T-helper 22 cell (primary cell): ENCODE data around the gene PNPLA2.

Experiments
- DNase-seq: peaks from one replicate; pipeline ENCODE4 v3.0.0-alpha.2; 2020; ENCODE audit warnings: low read depth

PNPLA2 gene

DNA sequence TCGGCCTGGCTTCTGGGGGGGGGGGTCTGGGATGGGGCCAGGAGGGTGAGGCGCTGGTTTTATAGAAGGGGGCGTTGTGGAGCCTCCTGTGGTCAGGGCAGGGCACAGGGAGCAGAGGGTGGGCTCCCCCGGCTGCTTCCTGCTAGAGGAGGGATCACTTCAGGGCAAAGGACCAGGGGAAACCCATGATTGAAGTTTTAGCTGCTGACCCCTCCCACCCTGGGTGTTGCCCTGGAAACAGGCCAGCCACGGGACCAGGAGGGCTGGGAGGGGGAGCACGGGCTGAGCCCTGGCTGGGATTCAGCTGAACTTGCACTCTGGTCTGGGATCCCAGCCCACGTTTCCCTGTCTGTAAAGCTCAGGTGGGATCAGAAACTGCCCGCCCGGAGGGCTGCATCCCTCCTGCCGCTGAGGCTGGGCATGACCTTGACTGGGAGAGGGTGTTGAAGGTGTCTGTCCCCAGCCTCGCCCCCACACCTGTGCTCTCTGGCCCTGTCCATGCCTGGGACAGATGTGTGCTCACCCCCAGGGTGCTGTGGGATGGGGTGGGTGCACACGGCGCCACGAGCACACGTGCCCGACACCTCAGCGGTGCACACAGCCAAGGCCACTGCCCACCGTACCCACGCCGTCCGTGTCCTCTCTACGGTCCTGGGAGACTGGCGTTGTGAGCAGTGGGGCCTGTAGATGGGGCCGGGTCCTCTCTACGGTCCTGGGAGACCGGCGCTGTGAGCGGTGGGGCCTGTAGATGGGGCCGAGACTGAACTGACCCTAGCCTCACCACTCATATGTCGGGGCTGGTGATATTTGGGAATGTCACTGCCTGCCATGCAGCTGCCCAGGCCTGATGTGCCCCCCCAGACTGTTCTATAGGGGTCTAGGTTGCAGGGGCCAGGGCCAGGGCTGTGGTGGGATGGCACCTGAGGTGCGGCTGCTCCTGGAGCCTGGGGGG, 26.3 kb downstream of the PNPLA2 start:
- DNase-seq: no peak

DNA sequence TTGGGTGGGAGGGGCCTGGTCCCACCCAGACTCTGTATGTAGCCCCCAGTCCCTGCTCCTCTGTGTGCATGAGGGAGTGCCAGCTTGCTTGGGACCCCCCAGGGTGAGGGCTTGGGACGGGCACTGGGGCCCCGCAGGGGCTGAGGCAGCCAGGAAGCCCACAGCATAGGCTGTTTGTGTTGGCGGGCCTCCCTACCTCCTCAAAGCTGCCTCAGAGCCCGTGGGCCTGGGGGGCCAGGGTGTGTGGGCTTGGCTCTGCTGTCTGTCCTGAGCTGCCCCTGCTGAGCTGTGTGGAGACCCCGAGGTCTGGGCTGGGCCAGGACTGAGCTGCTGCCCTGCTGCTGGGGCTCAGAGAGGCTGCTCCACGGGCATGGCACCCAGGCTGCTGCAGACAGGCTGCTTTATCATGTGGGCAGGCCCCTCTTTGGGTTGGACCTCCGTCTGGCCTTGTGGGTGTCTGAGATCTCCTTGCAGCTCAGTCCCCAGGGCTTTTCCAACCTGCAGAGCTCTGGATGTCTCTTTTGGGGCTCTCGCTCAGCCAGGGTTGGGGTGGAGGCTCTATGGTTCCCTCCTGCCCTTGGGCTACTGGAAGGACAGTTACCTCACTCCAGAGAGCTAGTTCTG, 27.3 kb downstream of the PNPLA2 start:
- no peak for DNase-seq

DNA sequence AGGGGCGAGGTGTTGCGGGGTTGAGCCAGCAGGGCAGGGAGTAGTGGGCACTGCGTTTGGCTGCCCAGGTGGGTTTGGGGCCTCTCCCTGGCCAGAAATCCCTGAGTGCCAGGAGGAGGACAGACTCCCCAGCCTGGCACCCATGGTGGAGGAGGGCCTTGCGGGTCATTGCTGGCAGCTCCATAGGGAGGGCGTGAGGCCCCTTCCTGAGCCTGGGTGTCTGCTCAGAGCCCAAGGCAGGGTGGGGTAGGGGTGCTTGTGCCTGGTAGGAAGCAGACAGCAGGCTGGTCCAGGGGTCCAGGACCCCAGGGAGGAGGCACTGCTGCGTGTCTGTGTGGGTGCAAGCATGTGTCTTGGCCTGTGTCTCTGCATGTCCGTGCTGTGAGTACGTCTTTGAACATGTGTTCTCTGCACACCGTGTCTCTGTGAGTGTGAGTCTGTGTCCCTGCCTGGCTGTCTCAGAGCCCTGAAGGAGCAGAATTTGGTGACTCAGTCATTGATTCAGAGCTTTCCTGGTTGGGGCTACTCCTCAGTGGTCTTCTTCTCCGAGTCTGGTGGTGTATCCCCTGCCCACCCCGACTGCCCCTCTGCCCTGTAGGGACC, 27.9 kb downstream of the PNPLA2 start:
- no peak for DNase-seq

DNA sequence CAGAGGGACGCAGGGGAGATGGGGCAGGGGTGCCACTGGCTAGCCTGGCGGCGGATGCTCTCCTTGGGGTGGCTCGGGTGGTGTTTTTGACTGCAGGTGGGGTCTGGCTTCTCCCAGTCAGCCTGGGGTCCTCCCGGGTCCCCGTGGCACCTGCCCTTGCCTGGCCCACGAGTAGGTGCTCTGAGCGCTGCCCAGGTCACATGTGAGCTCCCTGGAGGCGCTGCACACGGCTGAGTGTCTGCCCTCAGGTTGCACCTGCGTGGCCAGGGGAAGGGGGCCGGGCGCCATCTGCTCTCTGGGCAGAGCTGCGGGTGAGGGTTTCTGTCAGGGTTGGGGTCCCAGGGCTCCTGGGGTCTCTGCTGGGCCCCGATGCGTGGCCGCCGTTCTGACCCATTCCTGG, 29.2 kb downstream of the PNPLA2 start:
- DNase-seq: no peak

DNA sequence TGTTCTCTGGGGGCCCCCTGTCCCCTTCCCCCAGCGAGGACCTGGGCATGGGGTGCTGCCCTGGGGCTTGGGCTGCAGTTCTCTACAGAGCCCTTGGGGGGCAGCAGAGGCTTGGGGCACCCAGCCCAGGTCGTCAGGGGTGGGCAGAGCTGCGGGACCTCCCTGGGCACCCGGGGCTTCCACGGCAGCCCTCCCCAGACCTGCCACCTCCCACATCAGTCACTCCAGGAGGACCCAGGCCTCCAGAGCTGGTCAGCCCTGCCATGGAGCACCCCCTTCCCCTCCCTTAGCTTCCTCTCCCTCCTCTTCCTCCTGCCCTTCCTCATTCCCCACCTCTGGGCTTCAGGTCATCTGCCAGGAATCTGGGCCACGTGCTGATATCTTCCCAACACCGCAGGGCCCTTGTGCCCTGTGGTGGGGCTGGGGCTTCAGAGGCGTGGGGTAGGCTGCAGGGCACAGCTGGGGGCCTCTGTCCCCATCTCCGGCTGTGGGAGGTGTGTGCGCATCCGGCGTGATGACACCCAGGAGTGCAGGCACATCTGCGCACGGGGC, 29.7 kb downstream of the PNPLA2 start:
- DNase-seq: peak; percentile 30

DNA sequence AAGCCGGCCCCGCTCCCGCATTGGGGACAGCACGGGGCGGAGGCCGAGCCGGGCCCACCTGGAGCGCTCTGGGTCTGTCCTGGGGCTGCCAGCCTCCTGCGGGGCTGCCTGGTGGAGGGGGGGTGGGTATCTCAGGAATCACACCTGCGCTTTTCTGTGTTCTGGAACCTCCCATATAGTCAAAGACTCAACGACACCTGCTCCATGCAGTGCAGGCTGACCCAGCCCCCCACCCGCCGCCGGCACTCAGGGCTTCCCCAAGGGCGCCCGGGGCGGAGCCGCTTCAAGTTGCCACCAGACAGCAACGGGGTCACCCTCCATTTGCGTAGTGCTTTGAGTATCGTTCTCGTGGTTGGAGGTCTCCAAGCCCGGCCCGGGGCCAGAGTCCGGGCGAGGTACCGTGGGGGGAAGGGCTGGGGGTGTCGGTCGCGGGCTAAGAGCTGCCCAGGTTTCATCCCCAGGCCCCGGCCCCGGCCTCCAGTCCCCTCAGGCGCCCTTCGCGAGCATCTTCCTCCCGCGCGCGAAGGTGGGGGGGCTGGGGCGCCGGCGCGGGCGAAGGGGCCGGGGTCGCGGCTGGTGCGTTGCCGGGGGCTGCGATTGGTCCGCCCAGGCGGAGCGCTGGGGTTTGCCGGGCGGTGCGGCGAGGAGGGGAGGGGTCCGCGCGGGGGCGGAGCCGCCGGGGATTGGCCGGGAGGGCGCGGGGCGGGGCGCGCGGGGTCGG, 30.6 kb downstream of the PNPLA2 start:
- peak; percentile 29 for DNase-seq

DNA sequence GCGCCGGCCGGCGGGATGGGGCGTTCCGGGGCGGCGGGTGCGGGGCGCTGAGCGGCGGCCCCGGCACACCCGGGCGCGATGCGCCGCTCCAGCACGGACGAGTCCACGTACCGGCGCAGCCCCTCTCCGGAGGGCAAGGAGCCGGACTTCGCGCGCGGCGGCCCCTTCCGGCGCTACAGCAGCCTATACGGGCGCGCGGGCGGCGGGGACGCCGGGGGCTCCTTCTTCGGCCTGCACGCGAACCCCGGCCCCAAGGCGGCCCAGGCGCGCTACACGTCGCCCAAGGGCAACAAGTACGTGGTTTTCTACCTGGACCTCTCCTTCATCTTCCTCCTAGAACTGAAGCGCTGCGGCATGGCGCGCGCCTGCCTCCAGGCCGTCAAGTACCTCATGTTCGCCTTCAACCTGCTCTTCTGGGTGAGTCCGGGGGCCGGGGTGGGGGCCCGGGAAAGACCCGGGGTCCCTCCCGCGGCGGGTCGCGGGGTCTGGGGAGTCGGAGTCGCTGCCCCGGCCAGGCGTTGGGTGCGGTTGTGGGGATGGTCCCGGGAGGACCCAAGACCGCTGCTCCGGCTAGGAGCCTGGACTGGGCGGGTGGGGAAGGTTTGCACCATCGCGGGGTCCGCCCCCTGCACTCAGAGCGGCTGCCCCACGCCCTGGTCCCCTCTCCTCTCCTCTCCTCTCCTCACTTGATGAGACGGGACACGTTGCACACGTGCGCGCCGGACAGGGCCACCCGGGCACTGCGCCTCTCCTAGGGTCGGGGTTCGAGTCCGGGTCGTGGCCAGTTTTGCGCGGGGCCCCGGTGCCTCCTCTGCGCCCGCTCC, 31.4 kb downstream of the PNPLA2 start:
- DNase-seq: no peak

DNA sequence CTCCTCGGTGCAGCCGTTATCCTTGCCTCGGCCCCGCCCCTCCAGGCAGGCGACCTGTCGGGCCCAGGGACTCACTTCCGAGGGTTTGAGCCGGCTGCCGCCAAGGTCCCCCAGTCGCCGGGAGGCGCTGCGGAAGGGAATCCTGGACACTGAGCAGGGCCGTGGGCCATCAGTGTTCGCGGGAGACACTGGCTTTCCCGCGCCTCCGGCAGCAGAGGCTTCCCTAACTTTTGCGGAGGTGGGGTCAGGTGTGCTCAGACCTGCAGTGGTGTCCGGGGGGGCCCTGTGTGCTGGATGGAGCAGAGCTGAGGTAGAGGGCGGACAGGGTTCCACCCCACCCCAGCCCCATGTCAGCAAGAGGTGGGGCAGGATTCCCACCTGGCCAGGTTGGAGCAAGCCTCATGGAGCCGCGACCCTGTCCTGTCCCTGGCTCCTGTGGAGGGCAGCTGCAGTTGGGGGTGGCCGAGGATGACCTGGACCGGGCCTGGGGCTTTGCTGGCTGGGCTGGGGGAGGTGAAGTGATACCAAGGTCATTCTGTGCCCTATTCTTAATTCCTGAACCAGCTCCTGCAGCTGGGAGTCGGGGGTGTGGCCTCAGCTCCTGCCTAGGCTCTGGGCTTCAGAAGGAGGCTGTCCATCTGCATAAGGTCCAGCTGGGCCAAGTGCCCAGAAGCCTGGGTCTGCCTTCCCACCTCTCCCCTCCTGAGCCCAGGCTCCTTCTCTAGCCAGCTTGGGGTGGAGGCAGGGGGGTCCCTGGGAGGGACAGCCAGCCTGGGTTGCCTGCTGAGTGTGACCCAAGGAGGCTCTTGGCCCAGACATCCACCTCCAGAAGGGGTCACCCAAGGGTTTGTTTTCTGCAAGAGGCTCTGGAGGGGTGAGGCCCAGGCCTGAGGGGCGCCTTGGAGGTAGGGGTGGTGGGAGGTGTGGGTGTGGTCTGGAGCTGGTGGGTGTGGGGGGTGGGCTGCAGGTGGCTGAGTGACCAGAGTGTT, 32.4 kb downstream of the PNPLA2 start:
- DNase-seq: no peak

DNA sequence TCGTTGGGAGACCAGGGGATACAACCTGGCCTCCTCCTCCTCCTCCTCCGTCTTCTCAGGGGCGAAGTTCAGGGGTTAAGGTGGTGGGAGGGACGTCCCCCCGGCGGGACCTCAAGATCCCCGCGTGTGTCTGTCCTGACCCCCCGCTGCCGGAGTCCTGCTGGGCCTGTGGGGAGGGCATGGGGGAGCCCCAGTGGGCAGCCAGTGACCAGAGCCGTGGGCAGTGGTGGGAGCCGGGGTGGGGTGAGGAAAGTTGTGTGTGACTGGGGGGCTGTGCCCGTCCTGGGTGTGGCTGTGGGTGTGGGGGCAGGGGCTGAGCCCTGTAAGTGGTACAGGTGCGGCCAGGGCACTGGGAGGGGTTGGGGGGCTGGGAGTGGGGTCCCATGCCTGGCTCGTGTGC, 34.0 kb downstream of the PNPLA2 start:
- no peak for DNase-seq

DNA sequence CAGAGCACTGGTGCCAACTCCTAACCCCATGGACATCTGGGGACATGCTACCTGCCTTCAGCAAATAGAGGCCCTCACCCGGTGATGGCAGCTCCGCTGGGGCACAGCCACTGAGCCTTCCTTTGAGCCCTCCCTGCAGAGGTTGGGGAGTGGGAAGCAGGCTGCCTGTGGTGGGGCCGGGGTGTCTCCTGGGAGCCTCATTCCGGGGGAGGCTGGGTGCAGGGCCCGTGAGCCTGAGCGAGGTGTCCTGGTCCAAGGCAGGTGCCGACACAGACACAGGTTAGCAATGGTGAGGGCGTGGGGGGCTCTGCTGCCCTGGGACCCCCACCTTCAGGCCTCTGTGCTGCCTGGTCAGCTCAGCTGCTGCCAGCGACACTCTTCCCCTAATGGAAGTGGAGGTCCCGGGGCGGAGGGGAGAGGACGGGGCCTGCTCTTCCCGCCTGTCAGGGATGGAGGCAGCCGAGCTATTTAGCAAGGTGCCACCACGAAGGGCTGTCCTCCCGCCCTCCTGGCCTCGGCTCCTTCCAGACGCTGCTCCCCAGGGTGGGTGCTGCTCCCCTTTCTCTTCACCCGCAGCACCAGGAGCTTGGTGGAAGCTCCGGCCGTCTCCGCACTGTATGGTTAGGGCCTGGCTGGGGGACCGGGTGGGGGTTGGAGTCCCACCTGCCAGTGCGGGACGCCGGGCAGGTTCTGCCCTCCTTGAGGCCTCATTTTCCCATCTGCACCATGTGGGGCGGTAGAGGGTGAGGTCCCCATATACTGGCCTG, 35.2 kb downstream of the PNPLA2 start:
- no peak for DNase-seq

DNA sequence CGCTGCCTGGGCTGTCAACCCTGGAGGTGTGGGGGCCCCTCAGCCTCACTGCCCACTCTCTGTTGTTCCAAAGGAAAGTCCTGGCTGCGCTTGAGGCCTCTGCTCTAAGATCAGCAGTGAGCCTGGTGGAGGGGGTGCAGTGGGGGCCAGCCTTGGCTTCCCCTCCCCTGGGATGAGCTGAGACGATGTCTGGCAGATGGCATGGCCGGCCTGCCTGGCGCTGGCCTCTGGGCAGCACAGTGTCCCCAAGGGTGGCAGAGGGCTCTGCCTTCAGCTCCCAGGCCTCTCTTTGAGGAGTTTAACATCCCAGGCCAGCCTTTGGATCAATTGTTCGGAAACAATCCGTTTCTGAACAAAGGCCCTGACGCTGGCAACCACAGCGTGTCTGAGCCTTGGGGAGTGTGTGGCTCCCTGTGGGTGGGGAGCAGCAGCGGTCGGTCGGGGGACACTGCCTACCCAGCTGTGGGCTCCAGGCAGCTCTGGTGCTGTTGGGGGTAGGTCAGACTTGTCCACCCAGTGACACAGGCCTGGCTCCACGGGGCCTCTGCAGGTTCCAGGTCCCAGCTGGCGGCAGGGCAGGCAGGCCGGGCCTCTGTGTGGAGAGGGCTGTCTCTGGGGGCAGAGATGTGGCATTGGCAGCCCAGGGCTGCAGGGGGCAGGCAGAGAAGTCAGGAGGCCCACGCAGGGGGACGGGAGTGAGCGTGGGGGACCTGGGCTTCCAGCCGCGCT, 36.1 kb downstream of the PNPLA2 start:
- no peak for DNase-seq

DNA sequence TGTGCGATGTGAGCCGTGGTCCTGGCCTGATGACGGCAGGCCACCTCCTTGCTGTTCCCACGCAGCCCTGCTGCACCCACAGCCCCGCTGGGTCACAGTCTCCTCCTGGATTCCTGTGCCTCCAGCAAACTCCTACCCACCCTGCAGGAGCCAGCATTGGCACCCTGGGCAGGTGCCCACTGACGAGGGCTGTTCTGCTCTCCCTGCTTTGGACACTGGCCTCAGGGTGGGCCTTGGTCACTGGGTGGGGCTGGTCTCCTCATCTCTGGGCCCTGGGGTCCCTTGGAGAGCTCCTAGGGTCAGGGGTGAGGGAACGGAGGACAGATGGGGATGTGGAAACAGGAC, 36.6 kb downstream of the PNPLA2 start:
- DNase-seq: no peak

DNA sequence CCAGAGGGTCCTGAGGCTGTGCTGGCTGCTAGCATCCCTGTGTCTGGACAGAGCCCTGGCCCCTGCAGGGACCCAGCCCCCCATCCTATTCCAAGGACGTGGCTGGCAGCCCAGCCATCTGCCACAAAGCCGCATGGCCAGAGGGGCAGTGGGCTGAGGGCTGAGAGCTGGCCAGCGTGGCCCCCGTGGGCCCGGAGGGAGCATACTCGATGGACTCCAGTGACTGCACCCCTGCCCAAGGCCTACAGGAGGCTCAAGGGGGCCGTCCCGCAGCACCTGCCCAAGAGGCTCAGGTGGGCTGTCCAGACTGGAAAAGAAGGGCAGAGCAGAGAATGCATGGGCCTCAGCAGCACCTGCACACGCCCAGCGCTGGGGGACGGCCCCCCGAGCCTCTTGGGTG, 37.1 kb downstream of the PNPLA2 start:
- DNase-seq: no peak

DNA sequence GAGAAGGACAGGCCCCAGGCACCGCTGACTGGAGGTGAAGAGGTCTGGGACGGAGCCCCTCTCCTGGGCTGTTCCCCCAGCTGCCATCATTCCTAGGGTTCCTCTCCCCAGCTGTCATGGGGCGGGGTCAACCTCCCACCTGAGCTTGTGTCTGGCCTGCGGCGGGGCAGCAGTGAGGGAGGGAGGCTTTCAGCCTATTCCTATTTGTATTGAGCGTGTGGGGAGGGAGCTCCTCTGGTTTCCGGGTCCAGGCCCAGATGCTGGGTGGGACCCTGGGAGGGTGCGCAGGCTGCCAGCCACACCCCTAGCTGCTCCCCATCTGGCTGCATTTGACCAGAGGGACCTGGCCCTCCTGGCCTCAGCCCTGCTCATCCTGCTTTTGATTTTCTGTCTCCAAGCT, 37.7 kb downstream of the PNPLA2 start:
- no peak for DNase-seq

DNA sequence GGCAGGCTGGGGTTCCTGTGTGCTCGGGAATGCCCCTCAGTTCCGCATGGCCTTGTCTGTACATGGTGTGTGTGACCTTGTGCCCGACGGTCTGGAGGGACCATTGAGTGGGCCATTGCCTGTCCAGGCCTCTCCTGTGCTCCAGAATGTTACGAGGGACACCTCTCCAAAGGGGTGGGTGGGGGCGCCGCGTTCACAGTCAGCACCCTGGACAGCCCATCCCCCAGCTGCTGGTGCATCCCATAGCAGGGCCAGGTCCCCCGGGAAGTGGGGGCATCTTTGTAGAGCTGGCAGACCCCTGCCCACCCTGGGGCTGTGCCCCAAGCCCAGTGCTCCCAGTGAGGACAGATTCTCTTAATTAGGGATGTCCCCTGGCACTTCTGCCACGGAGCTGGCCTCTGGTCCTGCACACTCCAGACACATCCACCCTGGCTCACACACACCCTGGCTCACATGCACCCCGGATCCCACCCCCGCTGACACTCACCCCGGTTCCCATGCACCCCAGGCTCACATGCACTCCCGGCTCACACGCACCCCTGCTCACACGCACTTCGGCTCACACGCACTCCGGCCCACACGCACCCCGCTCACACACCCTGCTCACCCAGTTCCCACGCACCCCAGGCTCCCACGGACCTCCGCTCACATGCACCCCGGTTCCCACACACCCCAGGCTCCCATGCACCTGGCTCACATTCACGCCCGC, 39.5 kb downstream of the PNPLA2 start:
- no peak for DNase-seq

DNA sequence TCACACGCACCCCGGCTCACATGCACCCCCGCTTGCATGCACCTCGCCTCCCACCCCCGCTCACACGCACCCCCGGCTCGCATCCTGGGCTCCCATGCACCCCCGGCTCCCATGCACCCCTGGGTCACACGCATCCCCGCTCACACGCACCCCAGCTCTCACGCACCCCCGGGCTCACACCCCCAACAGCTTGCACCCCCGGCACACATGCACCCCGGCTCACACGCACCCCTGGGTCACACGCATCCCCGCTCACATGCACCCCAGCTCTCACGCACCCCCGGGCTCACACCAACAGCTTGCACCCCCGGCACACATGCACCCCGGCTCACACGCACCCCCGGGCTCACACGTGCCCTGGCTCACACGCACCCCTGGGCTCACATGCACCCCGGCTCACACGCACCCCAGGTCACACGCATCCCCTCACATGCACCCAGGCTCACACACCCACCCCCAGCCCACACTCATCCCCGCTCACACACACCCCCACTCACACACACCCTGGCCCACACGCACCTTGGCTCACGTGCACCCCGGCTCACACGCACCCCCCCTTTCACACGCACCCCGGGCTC, 40.1 kb downstream of the PNPLA2 start:
- DNase-seq: no peak

DNA sequence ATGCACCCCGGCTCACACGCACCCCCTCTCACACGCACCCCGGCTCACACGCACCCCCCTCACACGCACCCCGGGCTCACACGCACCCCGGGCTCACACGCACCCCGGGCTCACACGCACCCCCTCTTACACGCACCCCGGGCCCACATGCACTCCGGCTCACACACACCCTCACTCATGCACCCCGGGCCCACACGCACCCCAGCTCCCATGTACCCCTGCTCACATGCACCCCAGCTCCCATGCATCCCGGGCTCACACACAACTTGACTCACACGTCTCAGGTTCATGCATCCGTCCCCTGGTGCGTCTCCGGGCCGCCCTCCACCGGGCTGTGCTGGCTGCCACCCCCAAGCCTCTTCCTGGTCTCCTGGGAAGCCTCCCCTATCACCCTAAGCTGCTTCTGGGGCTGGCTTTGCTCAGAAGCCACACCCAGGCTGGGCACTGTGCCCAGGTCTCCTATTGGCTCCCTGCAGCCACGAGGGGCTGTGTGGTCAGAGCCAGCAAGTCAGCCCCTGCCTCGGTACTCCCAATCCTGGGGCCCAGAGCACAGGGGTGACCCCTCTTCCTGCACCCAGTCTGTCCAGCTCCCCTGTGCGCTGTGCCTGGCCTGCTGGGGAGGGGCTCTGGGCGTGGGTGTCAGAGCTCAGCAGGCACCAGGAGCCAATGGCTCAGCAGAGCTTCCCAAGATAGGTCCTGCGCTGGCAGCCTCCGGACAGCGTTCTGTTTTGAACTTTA, 40.8 kb downstream of the PNPLA2 start:
- no peak for DNase-seq
